Right ventricle myocardium inferior (tissue), 1 donor: ENCODE results near the gene ROPN1L. TPM values are rescaled to one million over a fixed set of nuclear protein-coding genes. Genes with fewer than 3 reads are reported as not detected.
A peak's percentile ranks its signal among the peaks of the same experiment; 100 is the strongest.

Experiments used
- ATAC-seq: fragments of 200-7000 bp; cut with Tn5 transposase; one replicate; pipeline ENCODE4 v1.9.1; 2020; ENCODE audit warnings: mild to moderate bottlenecking, moderate library complexity
- DNase-seq: peaks from one replicate; pipeline ENCODE4 v3.0.0; 2021; ENCODE audit errors: missing footprints
- intact Hi-C: fragments of 100-400 bp; cut with DNase I; formaldehyde crosslinking; loops from one replicate; pipeline ENCODE4 v1.11.0; 2022
- total RNA-seq: library from RNA; stranded (reverse); fragmentation: NEBNext Ultra II Directional; extraction: Animal tissue kit (Norgen Biotek cat#: 25700); gene quantifications from one replicate; pipeline ENCODE4 v1.2.1, GENCODE V29; 2021
- donor health status: DM: no; HTN: yes; CAD: no; lungs with severe emphysema.

ROPN1L gene
- total RNA-seq, 1 donor from 2014 or later: not detected

- ATAC-seq (no peak), DNase-seq (peak; percentile 49)
- intact Hi-C loops: loop anchor here (5.0 kb wide), 1 partner anchor 234 kb away; no protein-coding TSS in a partner anchor
Observed at GRCh38 chr5:10453545-10453944, 11.9 kb downstream of the ROPN1L start.

GRCh38 chr5:10454591-10455276 lies 13.1 kb downstream of the ROPN1L start:
- intact Hi-C loops: loop anchor here (5.0 kb wide), 1 partner anchor 233 kb away; no protein-coding TSS in a partner anchor
- ATAC-seq: no peak
- DNase-seq: no peak

- intact Hi-C loops: no loop called here
- DNase-seq (no peak), ATAC-seq (no peak)
Observed at GRCh38 chr5:10455277-10455670, 13.6 kb downstream of the ROPN1L start.

GRCh38 chr5:10456583-10457420 lies 15.1 kb downstream of the ROPN1L start:
- intact Hi-C loops: no loop called here
- ATAC-seq (no peak), DNase-seq (peak; percentile 60)

GRCh38 chr5:10457682-10458574 lies 16.2 kb downstream of the ROPN1L start:
- intact Hi-C loops: no loop called here
- ATAC-seq: peak; percentile 60
- DNase-seq: peak; percentile 50

GRCh38 chr5:10459080-10460055 lies 17.7 kb downstream of the ROPN1L start:
- no peak for ATAC-seq
- intact Hi-C loops: loop anchor here (5.0 kb wide), 2 partner anchors 43 to 108 kb away; no protein-coding TSS in a partner anchor
- no peak for DNase-seq

- intact Hi-C loops: loop anchor here (5.0 kb wide), 2 partner anchors 42 to 107 kb away; no protein-coding TSS in a partner anchor
- DNase-seq (peak; percentile 91), ATAC-seq (peak; percentile 86)
Observed at GRCh38 chr5:10460252-10460906, 18.7 kb downstream of the ROPN1L start.

GRCh38 chr5:10461041-10461440 lies 19.4 kb downstream of the ROPN1L start:
- intact Hi-C loops: loop anchor here (5.0 kb wide), 2 partner anchors 41 to 106 kb away; no protein-coding TSS in a partner anchor
- DNase-seq: no peak
- ATAC-seq: no peak

GRCh38 chr5:10461904-10462555 lies 20.4 kb downstream of the ROPN1L start:
- ATAC-seq: no peak
- intact Hi-C loops: loop anchor here (5.0 kb wide), 2 partner anchors 40 to 105 kb away; no protein-coding TSS in a partner anchor
- DNase-seq: no peak

GRCh38 chr5:10463566-10463965 lies 21.9 kb downstream of the ROPN1L start:
- ATAC-seq (no peak), DNase-seq (no peak)
- intact Hi-C loops: loop anchor here (5.0 kb wide), 2 partner anchors 39 to 104 kb away; no protein-coding TSS in a partner anchor

GRCh38 chr5:10464173-10464572 lies 22.5 kb downstream of the ROPN1L start:
- ATAC-seq: no peak

GRCh38 chr5:10465726-10466125 lies 24.0 kb downstream of the ROPN1L start:
- intact Hi-C loops: no loop called here
- no peak for DNase-seq
- no peak for ATAC-seq

More at GRCh38 chr5:10464173-10464572, 22.5 kb downstream of the ROPN1L start:
- intact Hi-C loops: loop anchor here (5.0 kb wide), 2 partner anchors 38 to 103 kb away; no protein-coding TSS in a partner anchor
- no peak for DNase-seq

- intact Hi-C loops: no loop called here
- no peak for DNase-seq
- ATAC-seq: no peak
Observed at GRCh38 chr5:10466446-10467073, 24.9 kb downstream of the ROPN1L start.

GRCh38 chr5:10467281-10468198 lies 25.9 kb downstream of the ROPN1L start:
- ATAC-seq (no peak), DNase-seq (no peak)
- intact Hi-C loops: no loop called here

- intact Hi-C loops: no loop called here
- DNase-seq (no peak), ATAC-seq (no peak)
Observed at GRCh38 chr5:10468256-10468655, 26.6 kb downstream of the ROPN1L start.
